Upper lobe of left lung (tissue), 4 donors: Measurements from ENCODE around the gene MYO5B.

Experiments
- CTCF ChIP-seq, 6 experiments: fragments of 450-650 bp in 4 of 6; fragments of 200-600 bp in 2 of 6; sonication (generic) in 2 of 6; IDR thresholded peaks; one replicate each; pipeline ENCODE4 v1.5.1; 2016 to 2019; ENCODE audit warnings: antibody characterized with exemption in 6 of 6
- EP300 ChIP-seq, 4 donors: sonication (generic); formaldehyde crosslinking; IDR thresholded peaks; one replicate each; pipeline ENCODE4 v1.5.1; 2017; ENCODE audit warnings: antibody characterized with exemption in 4 of 4, control low read depth in 2 of 4

GRCh38 chr18:50065527-50065926, 129.4 kb downstream of the MYO5B start:
- TF ChIP-seq CTCF (IDR thresholded peaks at IDR 0.05) (no peak), EP300 (IDR thresholded peaks at IDR 0.05) (no peak)
